NCI-H69 (cell line): ENCODE data around the gene DNAI4.

Experiments
- DNase-seq: peaks from one replicate; lab custom pipeline; 2025; lab: John Stamatoyannopoulos, UW

The DNAI4 gene

GRCh38 chr1:66764994-66765578 lies 159.6 kb downstream of the DNAI4 start:
- DNase-seq: peak; percentile 63
